H4 (cell line): ENCODE results near the gene SEH1L. TPM values are rescaled to one million over a fixed set of nuclear protein-coding genes. Genes with fewer than 3 reads are reported as not detected.
"Not testable (repeated sequence)": the region's sequence is repeated elsewhere in the genome, so short reads cannot be mapped to it uniquely, and the experiment has no call there.

Source experiments
- DNase-seq: peaks from one replicate; pipeline ENCODE4 v3.0.0-alpha.2; 2015; ENCODE audit warnings: low spot score
- total RNA-seq: library from RNA; depleted of rRNA; stranded (reverse); fragments of >200 nt; shearing (Covaris generic); gene quantifications from 2 replicates; pipeline ENCODE4 v1.2.3, GENCODE V29; 2014; rRNA removed

Gene SEH1L
- total RNA-seq = 47.8 and 53.0 TPM in 2 replicates

GRCh38 chr18:12947285-12948049, at the start of gene SEH1L:
Gene SEH1L (plus strand): TSS chr18:12948011. CDS start chr18:12948122, 111 bp downstream.
- peak; percentile 91 for DNase-seq

GRCh38 chr18:12901208-12901607, 46.6 kb upstream of the SEH1L start:
- DNase-seq = not testable (repeated sequence)

- DNase-seq = peak; percentile 32
These were observed 43.7 kb upstream of the SEH1L start for GRCh38 chr18:12904012-12904516.

GRCh38 chr18:12906119-12906518, 41.7 kb upstream of the SEH1L start:
- no peak for DNase-seq

- no peak for DNase-seq
These were observed 41.0 kb upstream of the SEH1L start for GRCh38 chr18:12906773-12907172.

- DNase-seq = no peak
These were observed 40.4 kb upstream of the SEH1L start for GRCh38 chr18:12907258-12907925.

GRCh38 chr18:12908706-12909105, 39.1 kb upstream of the SEH1L start:
- DNase-seq = no peak

- no peak for DNase-seq
These were observed 36.5 kb upstream of the SEH1L start for GRCh38 chr18:12911025-12911928.

GRCh38 chr18:12911929-12912703, 35.7 kb upstream of the SEH1L start:
- no peak for DNase-seq

GRCh38 chr18:12921178-12921577, 26.6 kb upstream of the SEH1L start:
- DNase-seq = no peak

GRCh38 chr18:12922266-12922665, 25.5 kb upstream of the SEH1L start:
- DNase-seq = no peak

- no peak for DNase-seq
These were observed 23.2 kb upstream of the SEH1L start for GRCh38 chr18:12924616-12925015.

GRCh38 chr18:12928206-12928605, 19.6 kb upstream of the SEH1L start:
- no peak for DNase-seq

GRCh38 chr18:12928641-12929040, 19.2 kb upstream of the SEH1L start:
- no peak for DNase-seq

- DNase-seq = no peak
These were observed 18.2 kb upstream of the SEH1L start for GRCh38 chr18:12929477-12930083.

GRCh38 chr18:12930376-12930775, 17.4 kb upstream of the SEH1L start:
- DNase-seq = no peak

- DNase-seq = no peak
These were observed 16.9 kb upstream of the SEH1L start for GRCh38 chr18:12930908-12931307.

GRCh38 chr18:12933327-12933726, 14.5 kb upstream of the SEH1L start:
- no peak for DNase-seq

GRCh38 chr18:12934454-12935071, 13.2 kb upstream of the SEH1L start:
- peak; percentile 73 for DNase-seq

GRCh38 chr18:12939162-12939561, 8.6 kb upstream of the SEH1L start:
- no peak for DNase-seq
